MM.1S (cell line): ENCODE results near the gene ABCC3.

ENCODE experiments used
- DNase-seq: peaks from one replicate; pipeline ENCODE4 v3.0.0-alpha.2; 2015
- H2AFZ ChIP-seq: fragments of 300-600 bp; sonication (generic); 2 replicates; pipeline ENCODE4 v1.6.0; 2016; ENCODE audit warnings: antibody characterized with exemption, low read length
- H3F3A ChIP-seq: fragments of 300-600 bp; sonication (generic); 2 replicates; pipeline ENCODE4 v1.6.1; 2016; ENCODE audit warnings: mild to moderate bottlenecking, antibody characterized with exemption, low read length, moderate library complexity, mixed read lengths; ENCODE audit not compliant: insufficient read depth
- H3K27ac ChIP-seq: fragments of 300-600 bp; sonication (generic); 2 replicates; pipeline ENCODE4 v1.5.1; 2016; ENCODE audit warnings: mild to moderate bottlenecking, low read length
- H3K27me3 ChIP-seq: fragments of 300-600 bp; sonication (generic); replicated peaks from 2 replicates; pipeline ENCODE4 v1.6.0; 2016; ENCODE audit warnings: low read length; ENCODE audit not compliant: insufficient read depth
- H3K36me3 ChIP-seq: fragments of 300-600 bp; sonication (generic); replicated peaks from 2 replicates; pipeline ENCODE4 v1.6.1; 2016; ENCODE audit warnings: mild to moderate bottlenecking, low read length, mixed read lengths; ENCODE audit not compliant: insufficient read depth
- H3K4me1 ChIP-seq: fragments of 300-600 bp; sonication (generic); 2 replicates; pipeline ENCODE4 v1.6.1; 2016; ENCODE audit warnings: low read length, mixed read lengths
- H3K4me2 ChIP-seq: fragments of 300-600 bp; sonication (generic); 2 replicates; pipeline ENCODE4 v1.6.0; 2016; ENCODE audit warnings: low read depth, low read length
- H3K4me3 ChIP-seq: fragments of 300-600 bp; sonication (generic); 2 replicates; pipeline ENCODE4 v1.5.1; 2016; ENCODE audit warnings: low read length, mixed read lengths
- H3K79me2 ChIP-seq: fragments of 300-600 bp; sonication (generic); 2 replicates; pipeline ENCODE4 v1.6.1; 2016; ENCODE audit warnings: mixed run types, low read length, mixed read lengths
- H3K9ac ChIP-seq: fragments of 300-600 bp; sonication (generic); 2 replicates; pipeline ENCODE4 v1.6.1; 2016; ENCODE audit warnings: low read length, mixed read lengths
- H3K9me2 ChIP-seq: fragments of 300-600 bp; sonication (generic); replicated peaks from 2 replicates; pipeline ENCODE4 v1.6.1; 2016; ENCODE audit warnings: mild to moderate bottlenecking, low read length, mixed read lengths; ENCODE audit not compliant: insufficient read depth
- H3K9me3 ChIP-seq: fragments of 300-600 bp; sonication (generic); replicated peaks from 2 replicates; pipeline ENCODE4 v1.6.1; 2016; ENCODE audit warnings: mild to moderate bottlenecking, low read length, mixed read lengths; ENCODE audit not compliant: insufficient read depth
- H4K20me1 ChIP-seq: fragments of 300-600 bp; sonication (generic); 2 replicates; pipeline ENCODE4 v1.6.1; 2016; ENCODE audit warnings: mild to moderate bottlenecking, low read length, moderate library complexity, mixed read lengths; ENCODE audit not compliant: insufficient read depth
- EZH2 ChIP-seq: fragments of 300-600 bp; sonication (generic); optimal IDR thresholded peaks from 2 replicates; pipeline ENCODE3; 2017; ENCODE audit warnings: low read depth, mild to moderate bottlenecking, antibody characterized with exemption, low read length, mixed read lengths
- EZH2phosphoT487 ChIP-seq: fragments of 300-600 bp; sonication (generic); IDR thresholded peaks from 2 replicates; pipeline ENCODE4 v1.6.1; 2018; ENCODE audit warnings: antibody characterized with exemption, low read length
- TF ChIP-seq, protein P1 (sequence below): fragments of 300-600 bp; sonication (generic); IDR thresholded peaks from 2 replicates; pipeline ENCODE4 v1.5.1; 2016; ENCODE audit warnings: antibody characterized with exemption, low read length, mixed read lengths

ABCC3 gene

DNA sequence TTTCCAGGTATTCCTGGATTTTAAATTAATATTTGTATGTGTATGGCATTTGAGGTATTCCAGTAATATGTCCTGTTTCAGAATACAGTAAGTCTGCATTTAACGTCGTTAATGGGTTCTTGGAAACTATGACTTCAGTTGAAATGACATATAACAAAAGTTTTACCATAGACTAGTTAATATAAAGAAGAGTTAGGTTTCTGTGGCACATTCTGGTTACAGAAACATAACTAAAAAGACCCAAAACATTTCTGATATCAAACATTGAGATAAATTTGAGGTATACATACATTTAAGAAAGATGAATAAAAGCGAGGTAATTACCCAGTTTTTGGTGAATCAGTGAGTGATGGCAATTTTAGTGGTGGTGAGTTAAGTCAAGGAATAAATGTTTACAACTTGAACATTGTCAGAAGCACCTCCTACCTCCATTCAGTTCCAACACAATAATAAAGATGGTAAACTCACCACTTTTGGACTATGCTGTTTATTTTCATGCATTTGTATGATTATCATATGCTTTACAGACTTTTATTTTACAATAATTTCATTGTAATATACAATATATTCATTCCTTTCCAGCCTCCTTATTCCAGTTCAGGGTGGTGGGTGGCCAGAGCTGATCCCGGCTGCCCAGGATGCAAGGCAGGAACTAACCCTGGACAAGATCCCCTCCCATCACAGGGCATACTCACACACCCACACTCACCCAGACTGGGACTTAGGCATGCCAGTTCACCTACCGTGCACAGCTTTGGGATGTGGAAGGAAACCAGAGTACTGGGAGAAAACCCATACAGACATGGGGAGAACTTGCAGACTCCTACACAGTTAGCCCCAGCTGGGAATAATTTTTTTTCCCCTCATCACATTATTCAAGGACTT, 94.4 kb downstream of the ABCC3 start:
- Histone ChIP-seq H3K27me3 (no peaks in the 10 kb centered on the region), H3K9ac (no peak overlapping the region), H3K36me3 (no peaks in the 10 kb centered on the region; the same call in 1 of the 2 replicates), H3K9me3 (no peaks in the 10 kb centered on the region), H3K27ac (no peak overlapping the region), H3K4me3 (no peak overlapping the region), H3K4me2 (no peak overlapping the region), H3K4me1 (no peaks in the 10 kb centered on the region), H3K79me2 (peaks cover 99% of the 10 kb centered on the region), H4K20me1 (peaks cover 89% of the 10 kb centered on the region), H3K9me2 (no peaks in the 10 kb centered on the region), H3F3A (no peaks in the 10 kb centered on the region), H2AFZ (no peak overlapping the region)
- no peak for DNase-seq
- TF ChIP-seq EZH2, result no peak
- TF ChIP-seq, protein P1, sequence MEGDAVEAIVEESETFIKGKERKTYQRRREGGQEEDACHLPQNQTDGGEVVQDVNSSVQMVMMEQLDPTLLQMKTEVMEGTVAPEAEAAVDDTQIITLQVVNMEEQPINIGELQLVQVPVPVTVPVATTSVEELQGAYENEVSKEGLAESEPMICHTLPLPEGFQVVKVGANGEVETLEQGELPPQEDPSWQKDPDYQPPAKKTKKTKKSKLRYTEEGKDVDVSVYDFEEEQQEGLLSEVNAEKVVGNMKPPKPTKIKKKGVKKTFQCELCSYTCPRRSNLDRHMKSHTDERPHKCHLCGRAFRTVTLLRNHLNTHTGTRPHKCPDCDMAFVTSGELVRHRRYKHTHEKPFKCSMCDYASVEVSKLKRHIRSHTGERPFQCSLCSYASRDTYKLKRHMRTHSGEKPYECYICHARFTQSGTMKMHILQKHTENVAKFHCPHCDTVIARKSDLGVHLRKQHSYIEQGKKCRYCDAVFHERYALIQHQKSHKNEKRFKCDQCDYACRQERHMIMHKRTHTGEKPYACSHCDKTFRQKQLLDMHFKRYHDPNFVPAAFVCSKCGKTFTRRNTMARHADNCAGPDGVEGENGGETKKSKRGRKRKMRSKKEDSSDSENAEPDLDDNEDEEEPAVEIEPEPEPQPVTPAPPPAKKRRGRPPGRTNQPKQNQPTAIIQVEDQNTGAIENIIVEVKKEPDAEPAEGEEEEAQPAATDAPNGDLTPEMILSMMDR, result no peak
- no peak for TF ChIP-seq EZH2phosphoT487

DNA sequence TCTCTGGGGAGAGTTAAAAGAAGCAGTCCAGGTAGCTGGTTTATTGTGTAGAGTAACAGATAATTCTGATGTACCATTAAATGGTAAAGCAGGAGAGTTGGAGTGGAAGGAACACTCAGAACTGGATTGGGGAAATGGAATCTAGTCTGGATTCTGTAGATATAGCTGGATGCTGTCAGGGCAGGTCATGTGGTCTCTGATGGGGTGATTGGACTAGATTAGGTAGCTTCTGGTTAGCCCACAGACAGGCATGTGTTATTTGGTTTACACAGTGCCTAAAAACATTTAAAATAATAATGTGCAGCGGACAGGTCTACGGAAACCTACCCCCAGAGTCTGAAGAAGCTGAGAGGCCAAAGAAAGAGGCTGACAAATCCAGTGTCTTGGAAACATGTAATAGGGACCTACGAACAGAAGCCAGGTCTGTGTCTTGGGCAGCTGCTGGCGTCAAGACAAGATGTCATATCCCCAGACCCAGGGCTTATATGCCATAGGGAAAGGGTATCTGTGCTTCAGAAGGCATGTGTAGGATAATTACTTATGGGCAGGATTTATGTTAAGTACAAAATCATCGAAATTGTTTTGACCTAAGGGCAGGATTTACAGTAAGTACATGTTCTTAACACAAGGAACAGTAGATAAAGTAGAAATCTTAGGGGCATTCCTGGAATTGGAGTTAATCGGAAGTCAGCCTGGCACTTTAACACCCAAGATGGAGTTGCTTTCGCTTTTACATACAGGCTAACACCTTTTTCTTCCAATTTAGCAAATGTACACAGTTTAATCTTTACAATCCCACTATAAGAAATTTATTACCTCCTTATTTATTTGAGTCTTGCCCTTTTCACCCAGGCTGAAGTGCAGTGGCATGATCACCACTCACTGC, 97.1 kb downstream of the ABCC3 start:
- Histone ChIP-seq H2AFZ (no peak overlapping the region), H3K4me3 (no peak overlapping the region), H3K36me3 (no peaks in the 10 kb centered on the region), H3K9me3 (no peaks in the 10 kb centered on the region), H3K27me3 (no peaks in the 10 kb centered on the region), H4K20me1 (peaks cover 87% of the 10 kb centered on the region), H3K9ac (no peak overlapping the region), H3K9me2 (no peaks in the 10 kb centered on the region), H3K4me1 (peaks cover 5% of the 10 kb centered on the region; the same call in 1 of the 2 replicates), H3K4me2 (no peak overlapping the region), H3K79me2 (peaks cover 99% of the 10 kb centered on the region), H3K27ac (no peak overlapping the region), H3F3A (no peaks in the 10 kb centered on the region)
- no peak for DNase-seq
- TF ChIP-seq, protein P1, result no peak
- TF ChIP-seq EZH2phosphoT487 (no peak), EZH2 (no peak)

DNA sequence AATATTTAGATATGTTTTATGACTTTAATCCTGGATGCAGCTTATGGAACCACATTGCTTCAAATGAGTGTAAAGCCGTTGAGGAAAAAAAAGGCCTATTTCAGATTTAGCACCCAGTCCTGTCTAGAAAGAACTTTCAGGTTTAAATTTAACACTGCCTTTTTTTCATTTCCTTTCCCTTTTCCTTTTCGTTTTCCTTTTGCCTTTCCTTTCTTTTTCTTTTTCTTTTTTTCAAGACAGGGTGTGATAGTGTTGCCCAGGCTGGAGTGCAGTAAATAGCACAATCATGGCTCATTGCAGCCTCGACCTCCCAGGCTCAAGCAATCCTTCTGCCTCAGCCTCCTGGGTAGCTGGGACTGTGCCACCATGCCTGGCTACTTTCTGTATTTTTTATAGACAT, 100.6 kb downstream of the ABCC3 start:
- Histone ChIP-seq H3K36me3 (no peaks in the 10 kb centered on the region; the same call in 1 of the 2 replicates), H3K79me2 (peaks cover 99% of the 10 kb centered on the region), H3K4me2 (no peak overlapping the region), H3K4me1 (peaks cover 10% of the 10 kb centered on the region; the same call in 1 of the 2 replicates), H2AFZ (no peak overlapping the region), H3K27me3 (no peaks in the 10 kb centered on the region), H3K9me2 (no peaks in the 10 kb centered on the region), H3K4me3 (no peak overlapping the region), H4K20me1 (peaks cover 68% of the 10 kb centered on the region), H3F3A (no peaks in the 10 kb centered on the region), H3K9ac (no peak overlapping the region), H3K9me3 (no peaks in the 10 kb centered on the region), H3K27ac (no peak overlapping the region)
- TF ChIP-seq, protein P1, result no peak
- TF ChIP-seq EZH2phosphoT487 (no peak), EZH2 (no peak)
- no peak for DNase-seq
